Stimulated activated CD8-positive, alpha-beta memory T cell treated with anti-CD3 and anti-CD28 coated beads, Interleukin-4, amount 100 ng/mL, for 24 hours (primary cell): ENCODE measurements around the gene ASIC4.

Experiments used
- DNase-seq: peaks from one replicate; pipeline ENCODE4 v3.0.0-alpha.2; 2020; ENCODE audit warnings: low read depth

The ASIC4 gene

GRCh38 chr2:219497495-219498279 is 16.6 kb upstream of the ASIC4 start:
- peak; percentile 24 for DNase-seq

GRCh38 chr2:219498280-219499057 is 15.8 kb upstream of the ASIC4 start, which contains the start of gene GMPPA:
GMPPA (plus strand) TSS chr2:219498891; CDS start chr2:219499976, 1,085 bp downstream.
- peak; percentile 89 for DNase-seq

GRCh38 chr2:219499058-219499307 is 15.3 kb upstream of the ASIC4 start:
- no peak for DNase-seq

- DNase-seq, result no peak
Observed at GRCh38 chr2:219499555-219499954, 14.7 kb upstream of the ASIC4 start.

- DNase-seq, result no peak
Observed at GRCh38 chr2:219500135-219500534, 14.1 kb upstream of the ASIC4 start.

- DNase-seq, result no peak
Observed at GRCh38 chr2:219501849-219502248, 12.4 kb upstream of the ASIC4 start.

- no peak for DNase-seq
Observed at GRCh38 chr2:219502618-219503017, 11.7 kb upstream of the ASIC4 start.

- DNase-seq, result no peak
Observed at GRCh38 chr2:219505585-219505984, 8.7 kb upstream of the ASIC4 start.

- no peak for DNase-seq
Observed at GRCh38 chr2:219506153-219506801, 8.0 kb upstream of the ASIC4 start.

GRCh38 chr2:219506802-219507526 is 7.3 kb upstream of the ASIC4 start:
- DNase-seq, result no peak

GRCh38 chr2:219507581-219508443 is 6.5 kb upstream of the ASIC4 start:
- DNase-seq, result no peak

- no peak for DNase-seq
Observed at GRCh38 chr2:219508444-219508734, 5.9 kb upstream of the ASIC4 start.

- DNase-seq, result no peak
Observed at GRCh38 chr2:219508971-219509779, 5.1 kb upstream of the ASIC4 start.

GRCh38 chr2:219509780-219510511 is 4.3 kb upstream of the ASIC4 start:
- peak; percentile 19 for DNase-seq

- DNase-seq, result no peak
Observed at GRCh38 chr2:219510512-219511135, 3.7 kb upstream of the ASIC4 start.

- no peak for DNase-seq
Observed at GRCh38 chr2:219511547-219512325, 2.5 kb upstream of the ASIC4 start.

- DNase-seq, result no peak
Observed at GRCh38 chr2:219512524-219513216, 1.6 kb upstream of the ASIC4 start.

GRCh38 chr2:219513787-219514186 is 495 bp upstream of the ASIC4 start:
- DNase-seq, result no peak
